ENCODE data around the gene FTO. TPM values are rescaled to one million over a fixed set of nuclear protein-coding genes. Genes with fewer than 3 reads are reported as not detected.

FTO gene
- total RNA-seq, 2 donors from 2014 or later = 47.5 to 50.4 TPM

GRCh38 chr16:54193013-54193664 lies 489.2 kb downstream of the FTO start:
- no peaks in the 10 kb centered on the region for H3K36me3 ChIP-seq (replicated peaks in 1 of 2; ENCODE audit: insufficient read depth in 1 of 2, low read depth in 2 of 2)
- no peaks in the 10 kb centered on the region for H3K4me1 ChIP-seq
- H3K27me3 ChIP-seq = no peaks in the 10 kb centered on the region
- 66 to 68% methylated on average over 9 of the region's 9 CpGs for WGBS, 2 donors
- no peak for DNase-seq
- intact Hi-C loops (cut with DNase I) = no loop called here
- H3K27ac ChIP-seq = no peak overlapping the region
- no peak for ATAC-seq
- H3K9me3 ChIP-seq = no peaks in the 10 kb centered on the region
- H3K4me3 ChIP-seq = no peak overlapping the region
- TF ChIP-seq CTCF (IDR thresholded peaks at IDR 0.05) (no peak), POLR2A (IDR thresholded peaks at IDR 0.05) (no peak)

GRCh38 chr16:54193665-54194333 lies 489.8 kb downstream of the FTO start:
- TF ChIP-seq POLR2A (IDR thresholded peaks at IDR 0.05) = no peak
- TF ChIP-seq CTCF (IDR thresholded peaks at IDR 0.05) = peak; percentile 44 to 69 (median 64)
- Histone ChIP-seq H3K9me3 (no peaks in the 10 kb centered on the region), H3K4me3 (no peak overlapping the region), H3K36me3 (replicated peaks in 1 of 2; ENCODE audit: insufficient read depth in 1 of 2, low read depth in 2 of 2) (no peaks in the 10 kb centered on the region), H3K27me3 (no peaks in the 10 kb centered on the region), H3K4me1 (no peaks in the 10 kb centered on the region), H3K27ac (no peak overlapping the region)
- WGBS, 2 donors = 41 to 46% methylated on average over 15 to 25 of the region's 25 CpGs
- ATAC-seq (peak; percentile 82), DNase-seq (peak; percentile 56 to 75 (median 63))
- intact Hi-C loops (cut with DNase I) = no loop called here

- no peak for TF ChIP-seq POLR2A (IDR thresholded peaks at IDR 0.05)
- no peak for TF ChIP-seq CTCF (IDR thresholded peaks at IDR 0.05)
- H3K4me1 ChIP-seq = no peaks in the 10 kb centered on the region
- DNase-seq (peak; percentile 21 to 36 (median 24)), ATAC-seq (peak; percentile 13)
- H3K4me3 ChIP-seq = no peak overlapping the region
- WGBS, 2 donors = 81 to 85% methylated on average over 8 to 24 of the region's 24 CpGs
- intact Hi-C loops (cut with DNase I) = no loop called here
- no peaks in the 10 kb centered on the region for H3K27me3 ChIP-seq
- no peaks in the 10 kb centered on the region for H3K9me3 ChIP-seq
- no peaks in the 10 kb centered on the region for H3K36me3 ChIP-seq (replicated peaks in 1 of 2; ENCODE audit: insufficient read depth in 1 of 2, low read depth in 2 of 2)
- H3K27ac ChIP-seq = no peak overlapping the region
These were observed 490.4 kb downstream of the FTO start for GRCh38 chr16:54194334-54194743.

- H3K36me3 ChIP-seq (replicated peaks in 1 of 2; ENCODE audit: insufficient read depth in 1 of 2, low read depth in 2 of 2) = no peaks in the 10 kb centered on the region
- H3K27me3 ChIP-seq = no peaks in the 10 kb centered on the region
- no peak overlapping the region for H3K27ac ChIP-seq
- TF ChIP-seq POLR2A (IDR thresholded peaks at IDR 0.05) (no peak), CTCF (IDR thresholded peaks at IDR 0.05) (no peak)
- peaks cover 3% of the 10 kb centered on the region for H3K4me1 ChIP-seq
- DNase-seq (no peak), ATAC-seq (no peak)
- no peaks in the 10 kb centered on the region for H3K9me3 ChIP-seq
- 77 to 87% methylated on average over 5 of the region's 5 CpGs for WGBS, 2 donors
- H3K4me3 ChIP-seq = no peak overlapping the region
- intact Hi-C loops (cut with DNase I) = no loop called here
These were observed 493.8 kb downstream of the FTO start for GRCh38 chr16:54197758-54198157.
